ENCODE measurements around the gene RIOX2.

RIOX2 gene

DNA sequence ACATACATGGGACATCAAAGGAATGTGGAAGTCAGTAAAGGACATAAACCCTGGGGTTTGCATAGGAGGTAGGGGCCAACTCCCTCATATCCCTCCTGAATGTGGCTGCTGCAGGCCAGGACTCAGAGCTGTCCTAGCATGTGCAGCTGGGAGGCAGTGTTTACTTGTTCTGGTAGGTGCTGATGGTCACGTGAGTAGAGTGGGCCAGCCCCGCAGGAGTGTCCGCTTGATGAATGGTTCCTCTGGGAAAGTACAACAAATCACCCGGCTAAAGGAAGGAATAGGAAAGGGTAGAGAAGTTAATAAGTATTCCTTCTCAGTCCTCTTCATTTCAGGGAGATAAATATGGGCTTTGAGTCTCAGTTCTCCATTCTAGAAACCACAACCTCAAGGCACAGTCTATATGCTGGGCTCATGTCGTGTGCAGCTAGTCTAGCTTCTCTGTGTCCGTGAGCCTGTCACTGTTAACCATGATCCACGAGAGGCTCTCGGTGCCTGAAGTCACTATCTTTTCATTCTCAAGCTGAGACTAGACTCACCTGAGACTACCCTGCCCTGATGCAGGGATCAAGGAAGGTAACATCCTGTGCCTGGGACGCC is 17.9 kb downstream of the RIOX2 start:
- DNase-seq (ENCODE audit: low read depth in 1 of 2, low spot score in 1 of 2): no peak

- no peak for DNase-seq (ENCODE audit: low read depth in 1 of 2, low spot score in 1 of 2)
These were observed 19.4 kb downstream of the RIOX2 start for GRCh38 chr3:97952872-97953271.

- no peak for DNase-seq (ENCODE audit: low read depth in 1 of 2, low spot score in 1 of 2)
These were observed 20.0 kb downstream of the RIOX2 start for GRCh38 chr3:97952280-97952679.

DNA sequence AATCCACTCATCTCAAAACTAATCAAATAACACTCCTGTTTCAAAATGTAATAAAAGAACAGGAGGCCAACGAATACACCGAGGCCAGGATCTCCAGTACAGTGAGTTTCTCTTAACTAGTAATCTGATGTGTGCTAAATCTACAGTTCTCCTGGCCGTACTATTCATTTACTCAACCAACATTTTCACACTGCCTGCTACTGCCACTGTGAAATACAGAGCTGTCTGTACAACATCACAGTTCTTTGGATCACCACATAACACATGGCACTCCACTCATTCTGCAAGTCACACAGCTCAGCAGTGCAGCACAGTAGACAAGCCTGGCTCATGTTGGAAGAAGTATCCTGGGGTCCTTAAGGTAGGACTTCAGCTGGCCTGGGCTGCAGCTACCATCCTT is 21.9 kb downstream of the RIOX2 start:
- no peak for DNase-seq (ENCODE audit: low read depth in 1 of 2, low spot score in 1 of 2)

GRCh38 chr3:97949743-97950142 is 22.5 kb downstream of the RIOX2 start:
- no peak for DNase-seq (ENCODE audit: low read depth in 1 of 2, low spot score in 1 of 2)

- no peak for DNase-seq (ENCODE audit: low read depth in 1 of 2, low spot score in 1 of 2)
These were observed 23.1 kb downstream of the RIOX2 start for GRCh38 chr3:97949110-97949485.

GRCh38 chr3:97948351-97949109 is 23.7 kb downstream of the RIOX2 start:
- no peak for DNase-seq (ENCODE audit: low read depth in 1 of 2, low spot score in 1 of 2)

GRCh38 chr3:97942801-97943546 is 29.3 kb downstream of the RIOX2 start:
- DNase-seq (ENCODE audit: low read depth in 1 of 2, low spot score in 1 of 2): no peak

DNA sequence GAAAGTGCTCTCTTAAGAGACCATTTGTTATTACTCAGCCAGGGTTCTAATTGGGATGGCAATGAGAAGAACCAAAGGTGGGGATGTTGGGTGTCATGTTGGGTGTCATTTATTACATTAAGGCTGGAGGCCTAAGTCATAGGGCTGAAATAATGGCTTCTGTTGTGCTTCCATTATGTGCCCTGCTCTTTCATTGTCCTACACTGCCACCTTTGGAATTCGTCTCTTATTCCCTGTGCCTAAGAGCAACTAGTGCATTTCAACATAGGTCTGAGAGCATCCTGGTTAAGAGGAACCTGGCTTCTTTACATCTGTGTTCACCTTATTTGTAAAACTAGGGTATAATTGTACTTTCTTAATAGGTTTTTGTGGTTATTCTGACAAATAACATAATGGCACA is 32.2 kb downstream of the RIOX2 start:
- no peak for DNase-seq (ENCODE audit: low read depth in 1 of 2, low spot score in 1 of 2)

- no peak for DNase-seq (ENCODE audit: low read depth in 1 of 2, low spot score in 1 of 2)
These were observed 32.8 kb downstream of the RIOX2 start for GRCh38 chr3:97939401-97939800.

DNA sequence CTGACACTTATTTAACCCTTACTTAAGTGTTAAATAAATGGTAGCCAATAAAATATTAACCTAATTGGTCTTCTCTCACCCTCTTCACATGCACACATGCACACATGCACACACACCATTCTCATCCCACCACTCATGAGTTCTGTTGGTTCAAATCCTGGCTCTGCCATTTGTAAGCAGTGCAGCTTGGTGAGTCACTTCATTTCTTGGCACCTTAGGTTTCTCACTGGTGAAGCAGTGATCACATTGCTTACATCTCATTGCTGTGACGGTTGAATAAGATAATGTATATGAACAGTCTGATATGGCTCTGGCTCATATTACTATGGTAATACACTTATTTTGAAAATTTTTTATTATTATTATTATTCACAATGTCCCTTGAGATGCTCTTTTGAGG is 33.8 kb downstream of the RIOX2 start:
- DNase-seq (ENCODE audit: low read depth in 1 of 2, low spot score in 1 of 2): no peak

- no peak for DNase-seq (ENCODE audit: low read depth in 1 of 2, low spot score in 1 of 2)
These were observed 35.0 kb downstream of the RIOX2 start for GRCh38 chr3:97937205-97937604.

- no peak for DNase-seq (ENCODE audit: low read depth in 1 of 2, low spot score in 1 of 2)
These were observed 36.4 kb downstream of the RIOX2 start for GRCh38 chr3:97935842-97936241.

DNA sequence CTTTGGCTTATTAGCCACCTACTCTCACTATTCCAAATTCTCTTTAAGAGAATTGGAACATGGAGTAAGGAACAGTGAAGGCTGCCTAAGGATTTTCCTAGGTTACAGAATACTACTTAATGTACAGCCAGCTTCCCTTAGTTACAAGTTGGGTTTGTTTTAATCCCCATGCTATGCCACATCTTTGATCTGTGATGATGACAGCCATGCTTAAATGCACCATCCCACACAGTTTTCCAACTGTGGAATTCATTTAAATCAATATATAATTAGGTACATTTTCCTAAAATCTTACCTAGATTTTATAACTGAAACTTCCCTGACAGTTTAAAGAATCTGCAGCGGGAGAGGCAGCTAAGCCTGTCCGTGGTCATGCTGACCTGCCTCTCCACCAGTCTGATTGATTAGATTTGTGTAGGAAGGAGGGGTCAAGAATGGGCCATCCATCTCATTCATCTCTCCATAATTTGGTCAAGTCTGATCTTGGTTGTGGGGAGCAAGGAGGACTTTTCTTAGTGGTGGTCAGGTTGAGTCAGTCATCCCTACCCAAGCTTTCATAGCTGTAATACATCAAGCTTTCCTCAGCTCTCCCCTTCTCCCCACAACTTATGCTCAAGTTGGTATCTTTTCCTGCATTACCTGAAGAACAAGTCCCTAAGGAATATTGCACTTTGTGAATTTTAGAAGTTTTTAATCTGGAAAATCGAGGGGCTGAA is 37.1 kb downstream of the RIOX2 start:
- no peak for DNase-seq (ENCODE audit: low read depth in 1 of 2, low spot score in 1 of 2)

DNA sequence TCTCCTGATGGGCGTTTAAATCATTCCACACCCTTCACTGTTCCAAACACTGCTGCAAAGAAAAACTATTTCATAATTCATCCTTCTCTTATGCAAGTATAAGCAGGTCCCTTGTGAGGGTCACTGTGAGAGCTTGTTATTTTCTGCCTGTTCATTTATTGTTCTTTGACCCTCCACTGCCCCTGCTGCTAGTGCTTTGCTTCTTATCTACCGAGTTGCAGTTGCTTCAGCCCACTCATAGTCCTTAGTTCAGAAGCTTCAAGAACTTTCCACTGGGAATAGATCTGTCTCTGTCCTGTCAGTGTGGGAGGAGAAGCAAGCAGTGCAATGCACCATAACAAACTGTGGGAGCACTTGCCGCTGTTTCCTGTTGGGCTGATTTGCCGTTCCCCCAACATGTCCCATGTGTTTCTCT is 39.8 kb downstream of the RIOX2 start:
- DNase-seq (ENCODE audit: low read depth in 1 of 2, low spot score in 1 of 2): no peak

DNA sequence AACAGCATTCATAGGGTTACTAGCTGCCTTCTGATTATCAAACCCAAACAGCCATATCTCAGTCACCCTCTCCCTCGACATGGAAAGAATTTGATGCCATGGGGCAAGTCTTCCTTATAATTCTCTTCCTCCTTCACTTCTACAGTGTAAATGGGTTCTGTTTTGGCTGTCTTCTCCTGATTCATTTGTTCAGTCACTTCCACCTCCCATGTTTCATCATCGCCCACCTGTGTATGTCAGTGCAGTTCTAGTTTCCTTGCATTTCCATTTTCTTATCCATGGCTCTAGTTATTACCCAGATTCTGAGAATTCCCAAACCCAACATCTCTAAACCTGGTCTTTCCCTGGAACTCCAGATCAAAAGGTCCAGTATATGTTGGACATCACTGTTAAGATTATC is 41.0 kb downstream of the RIOX2 start:
- no peak for DNase-seq (ENCODE audit: low read depth in 1 of 2, low spot score in 1 of 2)

DNA sequence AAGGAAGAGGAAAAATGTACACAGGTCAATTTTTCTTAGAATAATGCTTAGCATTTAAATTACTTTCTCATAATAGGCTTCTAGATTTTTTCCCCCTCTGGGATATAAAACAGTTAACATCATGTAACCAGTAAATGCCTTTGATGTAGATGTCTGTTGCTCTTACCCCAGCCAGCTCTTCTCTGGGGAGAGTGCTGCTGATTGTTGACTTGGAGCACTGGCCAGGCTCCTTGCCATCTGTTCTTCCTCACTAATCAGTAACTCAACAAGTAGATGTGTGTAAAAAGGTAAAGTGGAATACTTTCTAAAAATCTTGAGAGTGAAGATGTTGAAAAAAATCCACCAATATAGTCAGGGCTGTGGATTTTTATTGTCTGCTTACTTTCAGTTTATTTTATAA is 42.2 kb downstream of the RIOX2 start:
- DNase-seq (ENCODE audit: low read depth in 1 of 2, low spot score in 1 of 2): no peak

DNA sequence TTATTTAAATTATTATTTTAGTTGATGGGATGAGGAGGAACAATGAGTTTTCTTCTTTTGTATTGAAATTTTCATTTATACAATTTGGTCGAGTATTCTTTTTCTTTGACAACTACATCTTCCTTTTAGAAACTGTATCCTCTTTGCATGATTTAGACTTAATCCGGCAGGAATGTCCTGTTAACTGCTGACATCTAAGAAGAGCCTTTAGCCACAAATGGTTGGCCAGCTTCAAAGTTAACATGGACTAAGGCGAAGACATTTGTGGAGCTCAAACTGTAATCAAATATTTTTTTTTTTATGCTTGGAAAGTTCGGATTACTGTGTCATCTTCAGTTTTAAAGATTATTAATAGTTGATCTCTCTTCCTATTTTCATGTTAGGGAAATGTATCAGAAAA is 43.2 kb downstream of the RIOX2 start:
- DNase-seq (ENCODE audit: low read depth in 1 of 2, low spot score in 1 of 2): no peak

DNA sequence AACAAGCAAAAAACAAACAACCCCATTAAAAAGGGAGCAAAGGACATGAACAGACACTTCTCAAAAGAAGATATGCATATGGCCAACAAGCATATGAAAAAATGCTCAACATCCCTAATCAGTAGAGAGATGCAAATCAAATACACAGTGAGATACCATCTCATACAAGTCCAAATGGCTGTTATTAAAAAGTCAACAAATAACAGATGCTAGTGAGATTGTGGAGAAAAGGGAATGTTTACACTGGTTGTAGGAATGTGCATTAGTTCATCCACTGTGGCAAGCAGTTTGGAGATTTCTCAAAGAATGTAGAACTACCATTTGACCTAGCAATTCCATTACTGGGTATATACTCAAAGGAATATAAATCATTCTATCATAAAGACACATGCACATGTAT is 44.5 kb downstream of the RIOX2 start:
- no peak for DNase-seq (ENCODE audit: low read depth in 1 of 2, low spot score in 1 of 2)

GRCh38 chr3:97917813-97918536 is 54.3 kb downstream of the RIOX2 start:
- DNase-seq (ENCODE audit: low read depth in 1 of 2, low spot score in 1 of 2): no peak

DNA sequence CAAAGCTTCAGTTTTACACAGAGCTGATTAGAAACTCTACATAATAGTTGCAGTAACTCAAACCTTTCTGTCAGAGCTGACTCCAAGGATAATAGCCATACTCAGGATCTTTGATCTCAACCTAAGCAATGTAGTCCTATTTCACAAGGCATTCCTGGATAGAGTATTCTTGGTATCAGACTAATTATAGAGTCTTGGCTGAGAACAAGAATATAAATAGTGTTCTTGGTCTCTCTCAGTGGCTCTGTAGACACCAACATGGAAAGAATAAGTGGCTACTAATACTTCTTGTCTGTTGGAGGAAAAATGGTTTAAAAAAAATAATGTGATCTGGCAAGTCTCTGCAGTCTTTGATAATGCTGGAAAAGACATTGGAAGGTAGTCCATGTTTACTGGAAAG is 55.7 kb downstream of the RIOX2 start:
- no peak for DNase-seq (ENCODE audit: low read depth in 1 of 2, low spot score in 1 of 2)

All from activated T-helper 1 cell treated with anti-CD3 and anti-CD28 coated beads, Interleukin-2, amount 50 U/mL, for 16 hours (primary cell).